MV-4-11 (cell line): ENCODE data around the gene XPO4.
"Not testable (repeated sequence)": the region's sequence is repeated elsewhere in the genome, so short reads cannot be mapped to it uniquely, and the experiment has no call there.

Source experiments
- DNase-seq: peaks from one replicate; lab custom pipeline; 2025; lab: John Stamatoyannopoulos, UW

XPO4 gene

DNA sequence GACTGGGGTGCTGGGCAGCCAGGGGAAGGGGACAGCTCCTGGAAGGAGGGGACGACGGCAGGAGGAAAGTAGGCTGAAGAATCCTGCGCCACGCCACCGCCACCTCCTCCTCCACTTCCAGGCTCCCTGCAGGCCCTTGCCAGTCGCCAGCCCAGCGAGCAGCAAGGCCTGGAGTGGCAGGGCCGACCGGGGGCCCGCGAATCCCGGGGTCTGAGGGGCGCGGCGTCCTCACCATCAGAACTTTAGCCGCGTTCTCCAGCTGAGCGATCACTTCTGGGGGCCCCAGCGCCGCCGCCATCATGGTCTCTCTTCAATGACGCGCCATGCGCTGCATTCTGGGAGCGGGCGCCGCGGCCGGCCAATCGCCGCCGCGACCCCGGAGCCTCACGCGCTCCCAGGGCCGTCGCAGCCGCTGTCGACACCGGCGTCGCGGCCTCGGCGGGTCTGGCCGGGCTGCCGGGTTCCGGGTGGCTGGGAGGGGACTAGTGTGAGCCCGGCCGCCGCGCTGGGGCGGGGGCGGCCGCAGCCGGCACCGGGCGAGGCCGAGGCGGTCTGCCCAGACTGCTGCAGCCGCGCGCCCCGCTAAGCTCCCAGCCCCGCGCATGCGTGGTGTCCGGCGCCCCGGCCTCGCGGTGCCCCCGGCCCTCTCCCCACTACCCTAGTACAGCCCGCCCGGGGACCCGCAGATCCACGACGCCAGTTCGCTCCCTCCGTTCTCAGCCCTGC lies at the start of gene XPO4:
Gene XPO4, minus strand, starts transcription at position 309 of the 726 bp plus-strand sequence. Its CDS starts 8 bp downstream, at position 301.
- peak; percentile 56 for DNase-seq

DNA sequence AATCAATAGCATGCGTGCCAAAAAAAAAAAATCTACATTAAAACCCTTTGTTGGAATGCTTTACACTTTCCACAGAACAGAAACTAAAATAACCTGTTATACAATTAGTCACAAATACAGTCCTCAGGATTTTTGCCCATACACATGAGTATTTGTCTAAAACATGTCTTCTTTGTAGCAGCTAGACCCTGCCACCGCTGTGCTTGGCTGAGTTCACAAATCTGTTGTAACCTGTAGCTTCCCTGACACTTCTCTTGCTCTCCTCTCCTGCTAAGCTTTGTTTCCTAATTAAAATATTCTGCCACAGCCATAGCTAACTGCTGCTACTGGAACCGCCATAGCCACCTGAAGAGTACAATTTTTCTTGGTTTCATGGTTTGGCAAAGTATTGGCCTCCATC lies 45.5 kb upstream of the XPO4 start:
- DNase-seq = not testable (repeated sequence)

DNA sequence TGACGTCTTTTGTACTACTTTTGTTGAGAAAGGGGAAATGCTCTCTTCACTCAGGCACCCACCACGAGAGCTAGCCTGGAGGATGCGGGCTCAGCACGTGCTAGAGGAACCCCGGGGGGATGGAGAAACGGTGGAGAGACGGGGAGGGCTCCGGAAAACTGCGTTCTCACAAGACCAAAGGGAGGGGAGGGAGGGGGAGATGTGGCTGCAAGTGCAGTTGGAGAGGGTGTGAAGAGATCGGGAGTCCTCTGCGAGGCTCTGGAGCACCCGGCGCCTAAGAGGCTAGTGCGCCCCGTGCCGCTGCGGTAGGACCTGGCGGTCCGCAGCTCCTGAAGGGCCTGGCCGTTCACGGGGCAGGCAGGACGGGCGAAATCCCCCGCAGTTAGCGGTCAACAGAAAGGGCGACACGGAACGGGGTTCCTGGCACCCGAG lies 43.4 kb upstream of the XPO4 start:
- DNase-seq = peak; percentile 74

DNA sequence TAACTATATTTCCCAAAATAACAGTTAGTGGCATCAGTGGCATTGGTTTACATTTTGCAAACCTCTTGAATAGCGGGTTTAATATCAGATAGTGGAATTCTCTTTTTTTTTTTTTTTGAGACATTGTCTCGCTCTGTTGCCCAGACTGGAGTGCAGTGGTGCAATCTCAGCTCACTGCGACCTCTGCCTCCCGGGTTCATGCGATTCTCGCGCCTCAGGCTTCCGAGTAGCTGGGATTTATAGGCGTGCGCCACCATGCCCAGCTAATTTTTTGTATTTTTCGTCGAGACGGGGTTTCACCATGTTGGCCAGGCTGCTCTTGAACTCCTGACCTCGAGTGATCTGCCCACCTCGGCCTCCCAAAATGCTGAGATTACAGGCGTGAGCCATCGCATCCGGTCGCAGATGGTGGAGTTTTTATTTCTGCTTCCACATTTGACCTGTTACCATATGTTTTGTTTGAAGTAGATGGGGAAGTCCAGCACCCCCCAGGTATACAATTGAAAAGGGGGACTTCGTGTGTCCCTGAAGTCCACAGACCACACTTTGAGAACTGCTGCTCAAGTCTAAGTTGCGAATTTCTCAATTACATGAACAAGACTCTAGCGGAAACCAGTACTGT lies 40.5 kb upstream of the XPO4 start:
- DNase-seq = no peak

DNA sequence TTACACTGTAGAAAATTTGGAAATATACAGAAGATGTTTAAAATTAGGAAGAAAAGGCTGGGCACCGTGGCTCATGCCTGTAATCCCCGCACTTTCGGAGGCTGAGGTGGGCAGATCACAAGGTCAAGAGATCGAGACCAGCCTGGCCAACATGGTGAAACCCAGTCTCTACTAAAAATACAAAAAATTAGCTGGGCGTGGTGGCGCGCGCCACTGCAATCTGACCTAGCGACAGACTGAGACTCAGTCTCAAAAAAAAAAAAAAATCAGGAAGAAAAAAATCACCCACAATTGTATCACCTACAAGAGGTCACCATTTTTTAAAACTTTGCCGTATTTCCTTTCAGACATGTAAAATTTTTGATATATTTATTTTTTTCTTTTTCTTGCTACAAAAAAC lies 38.0 kb upstream of the XPO4 start:
- not testable (repeated sequence) for DNase-seq

DNA sequence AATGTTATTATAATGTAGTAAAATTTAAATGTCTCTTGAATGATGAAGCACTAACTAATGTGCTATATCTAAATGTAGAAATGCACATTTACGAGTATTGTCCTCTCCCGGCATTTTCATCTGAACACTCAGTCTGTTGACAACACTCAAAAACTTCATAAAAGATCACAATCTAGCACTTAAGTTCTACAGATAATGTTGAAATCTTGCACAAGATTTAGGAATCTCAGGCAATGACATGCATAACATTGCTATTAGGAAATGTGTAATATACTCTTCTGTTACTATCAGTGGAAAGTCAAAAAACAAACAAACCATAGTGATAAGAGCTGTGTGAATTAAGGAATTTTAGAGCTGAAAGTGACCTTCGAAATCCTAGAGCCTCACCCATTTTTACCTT lies 37.5 kb upstream of the XPO4 start:
- DNase-seq = no peak

DNA sequence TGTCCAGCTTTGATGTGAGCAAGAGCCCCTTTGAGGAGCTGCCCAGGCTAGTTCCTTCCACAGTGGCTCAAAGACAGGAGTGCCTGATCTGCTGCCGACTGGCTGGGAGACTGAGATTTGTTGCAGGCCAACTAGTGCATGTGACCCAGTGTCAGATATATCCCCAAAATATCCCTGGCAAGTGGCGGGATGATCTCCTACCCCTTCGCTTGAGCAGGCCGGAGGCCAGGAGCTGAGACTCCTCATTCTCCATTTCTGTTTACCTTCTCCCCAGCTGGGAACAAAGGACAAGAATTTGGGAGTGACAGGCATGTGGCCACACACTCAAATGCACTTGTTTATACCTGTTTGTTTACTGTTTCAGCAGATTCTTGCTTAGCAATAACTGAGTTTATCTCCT lies 37.1 kb upstream of the XPO4 start:
- no peak for DNase-seq

- no peak for DNase-seq
These were observed 35.8 kb upstream of the XPO4 start for GRCh38 chr13:20938302-20938701.

DNA sequence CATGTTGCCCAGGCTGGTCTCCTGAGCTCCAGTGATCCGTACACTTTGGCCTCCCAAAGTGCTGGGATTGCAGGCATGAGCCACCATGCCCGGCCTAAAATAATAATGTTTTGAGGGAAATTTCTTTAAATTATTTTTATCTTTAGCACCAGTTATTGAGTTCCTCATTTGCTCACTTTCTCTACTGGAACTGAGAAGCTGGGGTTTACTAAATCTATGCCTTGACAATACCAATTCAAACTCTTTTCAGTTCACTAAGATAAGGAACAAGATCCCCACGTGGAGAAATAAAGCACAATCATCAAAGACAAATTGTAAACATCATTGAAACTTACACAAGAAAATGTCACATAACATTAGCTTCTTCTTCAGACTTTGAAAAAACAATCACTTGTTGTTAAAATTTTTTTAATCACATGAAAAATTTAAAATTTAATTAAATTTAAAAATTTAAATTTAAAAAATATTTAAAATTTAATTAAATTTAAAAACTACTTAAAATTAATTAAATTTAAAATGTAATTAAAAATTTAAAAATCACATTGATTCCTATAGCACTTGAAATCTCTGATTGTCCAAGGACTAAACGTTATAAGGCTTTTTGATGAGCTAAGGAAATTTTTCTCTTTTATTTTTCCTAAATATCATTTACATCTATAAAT lies 25.2 kb upstream of the XPO4 start:
- DNase-seq = peak; percentile 39

DNA sequence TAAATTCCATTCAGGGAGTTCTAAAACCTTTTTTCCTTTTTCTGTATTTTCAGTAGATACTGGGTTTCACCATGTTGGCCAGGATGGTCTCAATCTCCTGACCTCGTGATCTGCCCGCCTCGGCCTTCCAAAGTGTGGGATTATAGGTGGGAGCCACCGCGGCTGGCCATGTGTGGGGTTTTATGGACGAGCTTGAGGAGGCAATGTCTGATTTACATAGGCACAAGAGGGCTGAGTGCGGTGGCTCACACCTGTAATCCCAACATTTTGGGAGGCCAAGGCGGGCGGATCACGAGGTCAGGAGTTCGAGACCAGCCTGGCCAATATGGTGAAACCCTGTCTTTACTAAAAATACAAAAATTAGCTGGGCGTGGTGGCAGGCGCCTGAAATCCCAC lies 22.8 kb upstream of the XPO4 start:
- DNase-seq = not testable (repeated sequence)

GRCh38 chr13:20924758-20925394 lies 22.3 kb upstream of the XPO4 start:
- DNase-seq = peak; percentile 64

- no peak for DNase-seq
These were observed 20.7 kb upstream of the XPO4 start for GRCh38 chr13:20923272-20923671.

DNA sequence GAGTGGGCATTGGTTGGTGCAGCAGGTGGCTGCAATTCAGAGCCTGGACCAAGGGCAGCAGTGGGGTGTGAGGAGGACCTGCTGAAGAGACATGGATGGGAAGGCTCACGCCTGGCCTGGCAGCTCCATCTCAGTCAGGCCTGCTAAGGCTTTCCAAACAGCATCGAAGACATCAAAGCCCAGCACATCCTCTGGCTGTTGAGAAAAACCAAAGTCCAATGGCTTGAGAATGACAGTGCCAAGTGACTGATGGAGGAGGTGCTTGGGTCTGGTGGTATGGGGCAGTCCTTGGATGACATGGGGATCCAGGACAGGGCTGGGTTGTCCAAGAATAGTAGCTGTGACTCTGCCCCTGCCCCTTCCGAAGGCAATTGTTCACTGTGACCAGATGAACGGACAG lies 19.0 kb upstream of the XPO4 start:
- no peak for DNase-seq

- DNase-seq = not testable (repeated sequence)
These were observed 13.1 kb upstream of the XPO4 start for GRCh38 chr13:20915676-20916075.

GRCh38 chr13:20911037-20911436 lies 8.5 kb upstream of the XPO4 start:
- DNase-seq = no peak

- no peak for DNase-seq
These were observed 6.4 kb upstream of the XPO4 start for GRCh38 chr13:20908714-20909497.

GRCh38 chr13:20904908-20905307 lies 2.4 kb upstream of the XPO4 start:
- no peak for DNase-seq

- DNase-seq = no peak
These were observed 574 bp upstream of the XPO4 start for GRCh38 chr13:20903164-20903475.

- peak; percentile 64 for DNase-seq
These were observed 693 bp downstream of the XPO4 start for GRCh38 chr13:20901668-20902437.

- no peak for DNase-seq
These were observed 8.3 kb downstream of the XPO4 start for GRCh38 chr13:20894245-20894644.

GRCh38 chr13:20891768-20892167 lies 10.8 kb downstream of the XPO4 start:
- no peak for DNase-seq
